ENCODE results near the gene DSCAM. TPM values are rescaled to one million over a fixed set of nuclear protein-coding genes. Genes with fewer than 3 reads are reported as not detected.

The DSCAM gene
- total RNA-seq, 2 experiments from 2014 or later: not detected

- no peak overlapping the region for H3K4me3 Mint-ChIP-seq
- ChIA-PET POLR2A (interaction anchor here (0.6 kb wide), 1 partner anchor 166 kb away, joined by 3 read pairs; no protein-coding TSS in a partner anchor), CTCF (interaction anchor here (1.1 kb wide), 1 partner anchor 271 kb away, joined by 3 read pairs; no protein-coding TSS in a partner anchor)
- intact Hi-C loops (cut with micrococcal nuclease): no loop called here
- no peak for TF ChIP-seq CTCF (IDR thresholded peaks at IDR 0.05)
- ATAC-seq (no peak), DNase-seq (no peak)
- no peaks in the 10 kb centered on the region for H3K4me1 Mint-ChIP-seq (ENCODE audit: low read depth)
- H3K9me3 Mint-ChIP-seq: peaks cover 21% of the 10 kb centered on the region
- H3K36me3 Mint-ChIP-seq (ENCODE audit: low read depth): no peaks in the 10 kb centered on the region
- H3K27me3 Mint-ChIP-seq: no peaks in the 10 kb centered on the region
- H3K27ac Mint-ChIP-seq: no peak overlapping the region
Measured at GRCh38 chr21:40797891-40798290, 49.1 kb downstream of the DSCAM start.

GRCh38 chr21:40797410-40797809, 49.5 kb downstream of the DSCAM start:
- H3K27me3 Mint-ChIP-seq: no peaks in the 10 kb centered on the region
- TF ChIP-seq CTCF (IDR thresholded peaks at IDR 0.05): no peak
- DNase-seq (no peak), ATAC-seq (no peak)
- intact Hi-C loops (cut with micrococcal nuclease): no loop called here
- no peaks in the 10 kb centered on the region for H3K4me1 Mint-ChIP-seq (ENCODE audit: low read depth)
- H3K9me3 Mint-ChIP-seq: peaks cover 19% of the 10 kb centered on the region
- POLR2A ChIA-PET: interaction anchor here (0.6 kb wide), 1 partner anchor 165 kb away, joined by 3 read pairs; no protein-coding TSS in a partner anchor
- CTCF ChIA-PET: interaction anchor here (1.1 kb wide), 1 partner anchor 271 kb away, joined by 3 read pairs; no protein-coding TSS in a partner anchor
- H3K27ac Mint-ChIP-seq: no peak overlapping the region
- no peaks in the 10 kb centered on the region for H3K36me3 Mint-ChIP-seq (ENCODE audit: low read depth)
- no peak overlapping the region for H3K4me3 Mint-ChIP-seq

- Mint-ChIP-seq H3K36me3 (ENCODE audit: low read depth) (no peaks in the 10 kb centered on the region), H3K27ac (no peak overlapping the region), H3K4me1 (ENCODE audit: low read depth) (no peaks in the 10 kb centered on the region), H3K9me3 (peaks cover 17% of the 10 kb centered on the region), H3K4me3 (no peak overlapping the region), H3K27me3 (no peaks in the 10 kb centered on the region)
- intact Hi-C loops (cut with micrococcal nuclease): no loop called here
- CTCF ChIA-PET: interaction anchor here (1.1 kb wide), 1 partner anchor 272 kb away, joined by 3 read pairs; no protein-coding TSS in a partner anchor
- no peak for TF ChIP-seq CTCF (IDR thresholded peaks at IDR 0.05)
- DNase-seq (no peak), ATAC-seq (no peak)
- POLR2A ChIA-PET: interaction anchor here (0.8 kb wide), 1 partner anchor 14 kb away, joined by 3 read pairs; no protein-coding TSS in a partner anchor
Measured at GRCh38 chr21:40796464-40796863, 50.5 kb downstream of the DSCAM start.

- no peak overlapping the region for H3K27ac Mint-ChIP-seq
- no peak overlapping the region for H3K4me3 Mint-ChIP-seq
- no peaks in the 10 kb centered on the region for H3K27me3 Mint-ChIP-seq
- DNase-seq: no peak
- POLR2A ChIA-PET: no interaction called here
- ATAC-seq: no peak
- intact Hi-C loops (cut with micrococcal nuclease): no loop called here
- TF ChIP-seq CTCF (IDR thresholded peaks at IDR 0.05): no peak
- CTCF ChIA-PET: no interaction called here
- H3K36me3 Mint-ChIP-seq (ENCODE audit: low read depth): no peaks in the 10 kb centered on the region
- peaks cover 13% of the 10 kb centered on the region for H3K9me3 Mint-ChIP-seq
- no peaks in the 10 kb centered on the region for H3K4me1 Mint-ChIP-seq (ENCODE audit: low read depth)
Measured at GRCh38 chr21:40795313-40795712, 51.6 kb downstream of the DSCAM start.

GRCh38 chr21:40792691-40793456, 54.1 kb downstream of the DSCAM start:
- Mint-ChIP-seq H3K27me3 (no peaks in the 10 kb centered on the region), H3K27ac (no peak overlapping the region), H3K4me1 (ENCODE audit: low read depth) (no peaks in the 10 kb centered on the region), H3K9me3 (peaks cover 2% of the 10 kb centered on the region), H3K36me3 (ENCODE audit: low read depth) (no peaks in the 10 kb centered on the region), H3K4me3 (no peak overlapping the region)
- POLR2A ChIA-PET: no interaction called here
- intact Hi-C loops (cut with micrococcal nuclease): no loop called here
- CTCF ChIA-PET: no interaction called here
- DNase-seq (no peak), ATAC-seq (no peak)
- no peak for TF ChIP-seq CTCF (IDR thresholded peaks at IDR 0.05)

Measured in activated CD8-positive, alpha-beta T cell treated with anti-CD3 and anti-CD28 coated beads for 36 hours (primary cell).